PFSK-1 (cell line): Measurements from ENCODE around the gene BPIFA3.

ENCODE experiments used
- FOXP2 ChIP-seq: optimal IDR thresholded peaks from 2 replicates; pipeline ENCODE3; 2011; ENCODE audit warnings: borderline replicate concordance, control low read depth, inconsistent platforms; ENCODE audit not compliant: insufficient read depth; ENCODE audit errors: extremely low read length, extremely low read depth
- POLR2AphosphoS5 ChIP-seq: IDR thresholded peaks from 2 replicates; pipeline ENCODE4 v1.6.1; 2012; ENCODE audit warnings: low read depth, mild to moderate bottlenecking, control low read depth, low read length, moderate library complexity
- REST ChIP-seq, 2 experiments: IDR thresholded peaks; 2 replicates each; pipeline versions ENCODE4 v1.6.1 to v1.8.0; 2011 to 2012; ENCODE audit warnings: low read depth in 2 of 2, low read length in 2 of 2, control low read depth in 1 of 2, inconsistent platforms in 1 of 2, mild to moderate bottlenecking in 1 of 2, moderate library complexity in 1 of 2; ENCODE audit not compliant: insufficient read depth in 1 of 2
- SIN3A ChIP-seq: IDR thresholded peaks from 2 replicates; pipeline ENCODE4 v1.6.1; 2012; ENCODE audit warnings: mild to moderate bottlenecking, low read length, moderate library complexity, borderline replicate concordance; ENCODE audit not compliant: insufficient read depth
- TAF1 ChIP-seq: IDR thresholded peaks from 2 replicates; pipeline ENCODE4 v1.6.1; 2012; ENCODE audit warnings: low read length, control low read depth, borderline replicate concordance; ENCODE audit not compliant: insufficient read depth

Gene BPIFA3

DNA sequence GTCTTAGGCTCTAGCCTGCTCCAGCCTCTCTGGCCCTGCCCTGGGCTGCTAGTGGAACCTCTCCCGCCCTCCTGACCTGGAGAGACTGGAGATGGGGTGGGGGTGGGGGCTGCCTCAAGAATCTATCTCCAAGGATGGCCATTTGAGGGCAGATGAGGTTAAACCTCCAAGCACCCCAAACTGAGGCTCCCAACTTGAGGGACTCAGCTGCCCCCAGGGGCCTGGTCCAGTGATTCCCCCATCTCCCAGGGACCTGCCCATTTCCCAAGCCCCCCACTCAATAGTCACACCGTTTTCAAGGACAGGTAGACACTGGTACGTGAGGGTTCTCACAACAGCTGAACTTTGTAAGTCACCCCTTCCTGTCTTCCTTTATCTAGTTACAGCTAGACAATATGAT is 58.7 kb downstream of the BPIFA3 start:
- TF ChIP-seq TAF1 (no peak), REST (IDR thresholded peaks at IDR 0.05; ENCODE audit: insufficient read depth in 1 of 2, low read depth in 2 of 2, low read length in 2 of 2) (no peak), SIN3A (no peak), POLR2AphosphoS5 (no peak), FOXP2 (no peak)

DNA sequence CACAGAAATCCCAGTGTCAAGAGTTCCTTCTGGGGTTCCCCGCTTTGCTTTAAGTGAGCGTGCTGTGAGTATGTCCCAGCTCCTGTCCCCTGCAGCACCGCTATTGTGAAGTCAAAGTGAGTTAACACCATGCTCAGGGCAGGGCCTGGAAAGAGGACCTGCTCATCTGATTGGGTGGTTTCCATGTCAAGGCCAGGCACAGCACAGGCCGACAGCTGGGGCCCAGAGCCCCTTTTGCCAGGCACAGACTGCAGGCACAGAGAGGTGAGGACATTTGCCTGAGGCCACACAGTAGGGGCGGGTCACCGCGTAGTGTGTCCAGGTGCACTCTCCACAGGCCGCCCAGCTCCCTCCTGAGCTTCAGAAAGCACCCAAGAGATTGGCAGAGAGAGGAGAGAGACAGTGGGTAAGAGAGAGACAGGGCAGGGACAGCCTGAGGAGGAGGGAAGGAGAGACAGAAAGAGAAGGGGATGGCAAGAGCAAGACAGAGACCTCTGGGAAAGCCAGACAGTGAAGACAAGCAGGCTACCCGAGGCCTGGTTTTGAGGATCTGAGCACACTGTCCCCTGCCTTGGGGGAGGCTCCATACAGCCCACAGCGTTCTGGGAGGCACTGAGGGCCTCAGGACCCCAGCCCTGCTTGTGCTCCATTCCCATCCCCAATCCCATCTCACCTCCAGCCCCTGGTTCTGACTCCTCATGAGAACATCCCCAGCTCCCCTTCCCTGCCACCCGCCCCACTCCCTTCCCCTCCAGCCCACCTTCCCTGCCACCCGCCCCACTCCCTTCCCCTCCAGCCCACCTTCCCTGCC is 59.4 kb downstream of the BPIFA3 start:
- no peak for TF ChIP-seq REST (IDR thresholded peaks at IDR 0.05; ENCODE audit: insufficient read depth in 1 of 2, low read depth in 2 of 2, low read length in 2 of 2)
- TF ChIP-seq FOXP2 = no peak
- TF ChIP-seq TAF1 = no peak
- TF ChIP-seq POLR2AphosphoS5 = no peak
- TF ChIP-seq SIN3A = no peak
